ENCODE measurements around the gene LAMC2.

LAMC2 gene

GRCh38 chr1:183281553-183282091 is 95.6 kb downstream of the LAMC2 start:
- in situ Hi-C loops (cut with HindIII; ENCODE audit: low sequenced_read_pairs): no loop called here

GRCh38 chr1:183282101-183282855 is 96.2 kb downstream of the LAMC2 start:
- in situ Hi-C loops (cut with HindIII; ENCODE audit: low sequenced_read_pairs): no loop called here

- in situ Hi-C loops (cut with HindIII; ENCODE audit: low sequenced_read_pairs): no loop called here
Measured at GRCh38 chr1:183283286-183283685, 97.2 kb downstream of the LAMC2 start.

- in situ Hi-C loops (cut with HindIII; ENCODE audit: low sequenced_read_pairs): no loop called here
Measured at GRCh38 chr1:183284086-183284485, 98.0 kb downstream of the LAMC2 start.

- in situ Hi-C loops (cut with HindIII; ENCODE audit: low sequenced_read_pairs): no loop called here
Measured at GRCh38 chr1:183285256-183285655, 99.2 kb downstream of the LAMC2 start.

GRCh38 chr1:183285746-183286145 is 99.7 kb downstream of the LAMC2 start:
- in situ Hi-C loops (cut with HindIII; ENCODE audit: low sequenced_read_pairs): no loop called here

GRCh38 chr1:183287191-183287675 is 101.2 kb downstream of the LAMC2 start:
- in situ Hi-C loops (cut with HindIII; ENCODE audit: low sequenced_read_pairs): no loop called here

- in situ Hi-C loops (cut with HindIII; ENCODE audit: low sequenced_read_pairs): no loop called here
Measured at GRCh38 chr1:183288583-183288982, 102.5 kb downstream of the LAMC2 start.

GRCh38 chr1:183289051-183289496 is 103.0 kb downstream of the LAMC2 start:
- in situ Hi-C loops (cut with HindIII; ENCODE audit: low sequenced_read_pairs): no loop called here

- in situ Hi-C loops (cut with HindIII; ENCODE audit: low sequenced_read_pairs): no loop called here
Measured at GRCh38 chr1:183290628-183291027, 104.6 kb downstream of the LAMC2 start.

- in situ Hi-C loops (cut with HindIII; ENCODE audit: low sequenced_read_pairs): no loop called here
Measured at GRCh38 chr1:183291216-183291762, 105.2 kb downstream of the LAMC2 start.

GRCh38 chr1:183291802-183292514 is 105.9 kb downstream of the LAMC2 start:
- in situ Hi-C loops (cut with HindIII; ENCODE audit: low sequenced_read_pairs): no loop called here

GRCh38 chr1:183293241-183293640 is 107.2 kb downstream of the LAMC2 start:
- in situ Hi-C loops (cut with HindIII; ENCODE audit: low sequenced_read_pairs): no loop called here

GRCh38 chr1:183293876-183294275 is 107.8 kb downstream of the LAMC2 start:
- in situ Hi-C loops (cut with HindIII; ENCODE audit: low sequenced_read_pairs): no loop called here
